ENCODE data around the gene NCF2.

- TF ChIP-seq, protein P1, sequence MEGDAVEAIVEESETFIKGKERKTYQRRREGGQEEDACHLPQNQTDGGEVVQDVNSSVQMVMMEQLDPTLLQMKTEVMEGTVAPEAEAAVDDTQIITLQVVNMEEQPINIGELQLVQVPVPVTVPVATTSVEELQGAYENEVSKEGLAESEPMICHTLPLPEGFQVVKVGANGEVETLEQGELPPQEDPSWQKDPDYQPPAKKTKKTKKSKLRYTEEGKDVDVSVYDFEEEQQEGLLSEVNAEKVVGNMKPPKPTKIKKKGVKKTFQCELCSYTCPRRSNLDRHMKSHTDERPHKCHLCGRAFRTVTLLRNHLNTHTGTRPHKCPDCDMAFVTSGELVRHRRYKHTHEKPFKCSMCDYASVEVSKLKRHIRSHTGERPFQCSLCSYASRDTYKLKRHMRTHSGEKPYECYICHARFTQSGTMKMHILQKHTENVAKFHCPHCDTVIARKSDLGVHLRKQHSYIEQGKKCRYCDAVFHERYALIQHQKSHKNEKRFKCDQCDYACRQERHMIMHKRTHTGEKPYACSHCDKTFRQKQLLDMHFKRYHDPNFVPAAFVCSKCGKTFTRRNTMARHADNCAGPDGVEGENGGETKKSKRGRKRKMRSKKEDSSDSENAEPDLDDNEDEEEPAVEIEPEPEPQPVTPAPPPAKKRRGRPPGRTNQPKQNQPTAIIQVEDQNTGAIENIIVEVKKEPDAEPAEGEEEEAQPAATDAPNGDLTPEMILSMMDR (IDR thresholded peaks at IDR 0.05), result no peak
- no peak for TF ChIP-seq POLR2A (IDR thresholded peaks at IDR 0.05)
Observed at GRCh38 chr1:183635099-183635605, 44.9 kb upstream of the NCF2 start.

Data from body of pancreas (tissue), 4 donors.